Measurements from ENCODE around the gene IL12A.

The IL12A gene

DNA sequence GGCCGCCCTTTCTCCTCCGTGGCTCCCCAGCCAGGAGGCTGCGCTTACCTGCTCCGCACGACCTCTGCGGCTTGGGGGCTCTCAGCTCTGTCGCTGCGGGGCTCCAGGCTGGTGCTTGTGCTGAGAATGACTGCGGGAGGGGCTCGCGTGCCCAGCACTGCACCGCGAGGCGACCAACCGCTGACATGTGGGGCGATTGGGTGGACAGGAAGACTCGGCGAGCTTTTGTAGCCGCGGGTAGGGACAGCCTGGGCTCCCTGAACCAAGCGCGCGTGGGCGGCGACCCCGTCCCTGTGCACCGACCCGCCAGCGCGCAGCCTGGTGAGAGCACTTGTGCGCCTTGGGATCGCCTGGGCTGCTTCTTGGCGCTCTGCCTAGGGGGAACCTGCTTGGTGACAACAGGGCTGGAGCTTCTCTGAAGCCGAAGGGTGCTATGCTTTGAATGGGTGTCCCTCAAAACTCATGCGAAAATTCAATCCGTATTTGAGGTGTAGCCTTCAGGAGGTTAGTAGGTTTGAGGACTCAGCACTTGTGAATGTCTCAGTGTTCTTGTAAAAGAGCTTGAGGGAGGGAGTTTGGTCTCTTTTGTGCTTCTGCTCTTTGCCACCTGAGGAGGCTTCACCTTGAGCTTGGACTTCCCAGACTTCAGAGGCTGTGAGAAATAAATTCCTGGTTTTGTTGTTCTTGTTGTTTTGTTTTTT lies 50.4 kb downstream of the IL12A start:
- peak; percentile 45 for DNase-seq

DNA sequence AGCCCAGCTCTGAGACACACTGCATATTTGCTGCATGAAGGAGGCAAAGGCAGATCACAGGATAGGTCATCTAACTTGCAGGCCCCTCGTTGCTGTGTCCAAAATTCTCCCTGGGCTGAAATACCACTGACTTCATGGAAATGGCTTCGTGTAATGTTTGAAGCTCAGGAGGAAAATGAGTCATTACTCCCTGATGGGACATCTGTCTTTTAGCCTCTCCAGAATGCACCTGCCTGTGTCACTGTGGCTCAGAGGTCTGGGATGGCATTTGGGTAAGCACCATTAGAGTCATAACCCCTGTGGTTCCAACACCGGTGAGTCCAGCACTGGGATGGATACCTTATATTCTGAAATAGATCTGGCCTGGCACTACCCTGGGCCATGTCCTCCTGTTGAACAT lies 51.5 kb downstream of the IL12A start:
- DNase-seq, result no peak

DNA sequence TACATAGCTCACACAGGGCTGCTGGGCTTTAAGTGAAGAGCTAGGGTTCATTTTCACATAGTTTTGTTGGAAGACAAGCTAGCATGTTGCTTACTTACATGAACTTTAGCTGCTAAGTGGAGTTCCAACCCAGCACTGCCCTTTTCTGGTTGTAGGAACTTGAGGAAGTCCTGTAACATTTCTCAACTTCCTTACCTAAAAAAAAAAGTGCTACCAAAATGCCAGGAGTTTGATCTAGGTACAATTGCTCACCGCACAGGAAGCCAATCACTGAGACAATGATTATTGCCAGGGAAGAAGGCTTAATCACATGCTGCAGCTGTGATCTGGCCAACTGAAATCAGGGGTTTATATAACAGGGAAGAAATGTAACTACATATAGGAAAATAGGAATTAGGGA lies 52.8 kb downstream of the IL12A start:
- no peak for DNase-seq

DNA sequence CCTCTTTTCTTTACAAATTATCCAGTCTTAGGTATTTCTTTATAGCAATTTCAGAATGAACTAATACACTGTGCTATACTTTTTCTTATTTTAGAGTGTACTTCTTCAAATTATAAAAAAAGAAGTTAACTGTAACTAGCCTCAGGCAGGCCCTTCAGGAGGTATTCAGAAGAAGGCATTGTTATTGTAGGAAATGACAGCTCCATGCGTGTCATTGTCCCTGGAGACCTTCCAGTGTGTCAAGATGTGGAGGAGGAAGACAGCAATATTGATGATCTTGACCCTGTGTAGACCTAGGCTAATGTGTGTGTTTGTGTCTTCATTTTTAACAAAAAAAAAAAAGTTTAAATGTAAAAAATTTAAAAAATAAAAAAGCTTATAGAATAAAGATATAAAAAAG lies 55.5 kb downstream of the IL12A start:
- DNase-seq, result no peak

All from right hindlimb (tissue), 1 donor.